ENCODE measurements around the gene TPRX1.
"Not testable (repeated sequence)": the region's sequence is repeated elsewhere in the genome, so short reads cannot be mapped to it uniquely, and the experiment has no call there.

TPRX1 gene

GRCh38 chr19:47802521-47803043 is 1.8 kb downstream of the TPRX1 start:
- no peaks in the 10 kb centered on the region for H3K36me3 ChIP-seq (ENCODE audit: insufficient read depth, low read length)
- H3K79me2 ChIP-seq (ENCODE audit: control insufficient read depth, insufficient read depth, low read length, unreplicated experiment): no peaks in the 10 kb centered on the region
- no peak overlapping the region for H2AFZ ChIP-seq (ENCODE audit: low read length, unreplicated experiment)
- H3K27ac ChIP-seq (ENCODE audit: low read depth, low read length): no peak overlapping the region
- H3K27me3 ChIP-seq (ENCODE audit: insufficient read depth, low read length): no peaks in the 10 kb centered on the region
- H3K4me1 ChIP-seq (ENCODE audit: control insufficient read depth, insufficient read depth, low read length, unreplicated experiment): no peaks in the 10 kb centered on the region
- no peak overlapping the region for H3K4me3 ChIP-seq (ENCODE audit: low read depth, low read length)

GRCh38 chr19:47801270-47801669 is 3.1 kb downstream of the TPRX1 start:
- no peak overlapping the region for H3K4me3 ChIP-seq (ENCODE audit: low read depth, low read length)
- no peaks in the 10 kb centered on the region for H3K79me2 ChIP-seq (ENCODE audit: control insufficient read depth, insufficient read depth, low read length, unreplicated experiment)
- no peak overlapping the region for H2AFZ ChIP-seq (ENCODE audit: low read length, unreplicated experiment)
- no peaks in the 10 kb centered on the region for H3K4me1 ChIP-seq (ENCODE audit: control insufficient read depth, insufficient read depth, low read length, unreplicated experiment)
- no peak overlapping the region for H3K27ac ChIP-seq (ENCODE audit: low read depth, low read length)
- H3K36me3 ChIP-seq (ENCODE audit: insufficient read depth, low read length): no peaks in the 10 kb centered on the region
- no peaks in the 10 kb centered on the region for H3K27me3 ChIP-seq (ENCODE audit: insufficient read depth, low read length)

GRCh38 chr19:47798904-47799266 is 5.5 kb downstream of the TPRX1 start:
- Histone ChIP-seq H3K36me3 (ENCODE audit: insufficient read depth, low read length) (no peaks in the 10 kb centered on the region), H2AFZ (ENCODE audit: low read length, unreplicated experiment) (no peak overlapping the region), H3K27me3 (ENCODE audit: insufficient read depth, low read length) (no peaks in the 10 kb centered on the region), H3K4me1 (ENCODE audit: control insufficient read depth, insufficient read depth, low read length, unreplicated experiment) (no peaks in the 10 kb centered on the region), H3K27ac (ENCODE audit: low read depth, low read length) (no peak overlapping the region), H3K4me3 (ENCODE audit: low read depth, low read length) (no peak overlapping the region), H3K79me2 (ENCODE audit: control insufficient read depth, insufficient read depth, low read length, unreplicated experiment) (no peaks in the 10 kb centered on the region)

- Histone ChIP-seq H3K27ac (ENCODE audit: low read depth, low read length) (no peak overlapping the region), H2AFZ (ENCODE audit: low read length, unreplicated experiment) (no peak overlapping the region), H3K79me2 (ENCODE audit: control insufficient read depth, insufficient read depth, low read length, unreplicated experiment) (no peaks in the 10 kb centered on the region), H3K27me3 (ENCODE audit: insufficient read depth, low read length) (no peaks in the 10 kb centered on the region), H3K4me3 (ENCODE audit: low read depth, low read length) (no peak overlapping the region), H3K4me1 (ENCODE audit: control insufficient read depth, insufficient read depth, low read length, unreplicated experiment) (no peaks in the 10 kb centered on the region), H3K36me3 (ENCODE audit: insufficient read depth, low read length) (no peaks in the 10 kb centered on the region)
These were observed 6.1 kb downstream of the TPRX1 start for GRCh38 chr19:47797996-47798903.

GRCh38 chr19:47796785-47797184 is 7.6 kb downstream of the TPRX1 start:
- Histone ChIP-seq H2AFZ (ENCODE audit: low read length, unreplicated experiment) (no peak overlapping the region), H3K4me3 (ENCODE audit: low read depth, low read length) (no peak overlapping the region), H3K4me1 (ENCODE audit: control insufficient read depth, insufficient read depth, low read length, unreplicated experiment) (no peaks in the 10 kb centered on the region), H3K79me2 (ENCODE audit: control insufficient read depth, insufficient read depth, low read length, unreplicated experiment) (no peaks in the 10 kb centered on the region), H3K27ac (ENCODE audit: low read depth, low read length) (no peak overlapping the region), H3K36me3 (ENCODE audit: insufficient read depth, low read length) (no peaks in the 10 kb centered on the region), H3K27me3 (ENCODE audit: insufficient read depth, low read length) (no peaks in the 10 kb centered on the region)

GRCh38 chr19:47794526-47794925 is 9.8 kb downstream of the TPRX1 start:
- H3K27ac ChIP-seq (ENCODE audit: low read depth, low read length): no peak overlapping the region
- H3K79me2 ChIP-seq (ENCODE audit: control insufficient read depth, insufficient read depth, low read length, unreplicated experiment): no peaks in the 10 kb centered on the region
- no peaks in the 10 kb centered on the region for H3K27me3 ChIP-seq (ENCODE audit: insufficient read depth, low read length)
- H3K4me1 ChIP-seq (ENCODE audit: control insufficient read depth, insufficient read depth, low read length, unreplicated experiment): no peaks in the 10 kb centered on the region
- no peaks in the 10 kb centered on the region for H3K36me3 ChIP-seq (ENCODE audit: insufficient read depth, low read length)
- no peak overlapping the region for H3K4me3 ChIP-seq (ENCODE audit: low read depth, low read length)
- no peak overlapping the region for H2AFZ ChIP-seq (ENCODE audit: low read length, unreplicated experiment)

GRCh38 chr19:47792616-47793015 is 11.7 kb downstream of the TPRX1 start:
- Histone ChIP-seq H3K4me3 (ENCODE audit: low read depth, low read length) (no peak overlapping the region), H3K27ac (ENCODE audit: low read depth, low read length) (no peak overlapping the region), H3K4me1 (ENCODE audit: control insufficient read depth, insufficient read depth, low read length, unreplicated experiment) (no peaks in the 10 kb centered on the region), H3K27me3 (ENCODE audit: insufficient read depth, low read length) (no peaks in the 10 kb centered on the region), H3K36me3 (ENCODE audit: insufficient read depth, low read length) (no peaks in the 10 kb centered on the region), H3K79me2 (ENCODE audit: control insufficient read depth, insufficient read depth, low read length, unreplicated experiment) (no peaks in the 10 kb centered on the region), H2AFZ (ENCODE audit: low read length, unreplicated experiment) (no peak overlapping the region)

- no peaks in the 10 kb centered on the region for H3K36me3 ChIP-seq (ENCODE audit: insufficient read depth, low read length)
- H3K4me3 ChIP-seq (ENCODE audit: low read depth, low read length): no peak overlapping the region
- no peaks in the 10 kb centered on the region for H3K27me3 ChIP-seq (ENCODE audit: insufficient read depth, low read length)
- no peak overlapping the region for H3K27ac ChIP-seq (ENCODE audit: low read depth, low read length)
- H3K79me2 ChIP-seq (ENCODE audit: control insufficient read depth, insufficient read depth, low read length, unreplicated experiment): no peaks in the 10 kb centered on the region
- no peak overlapping the region for H2AFZ ChIP-seq (ENCODE audit: low read length, unreplicated experiment)
- H3K4me1 ChIP-seq (ENCODE audit: control insufficient read depth, insufficient read depth, low read length, unreplicated experiment): no peaks in the 10 kb centered on the region
These were observed 13.9 kb downstream of the TPRX1 start for GRCh38 chr19:47790398-47790814.

- not testable (repeated sequence) for H3K79me2 ChIP-seq (ENCODE audit: control insufficient read depth, insufficient read depth, low read length, unreplicated experiment); H3K4me3 ChIP-seq (ENCODE audit: low read depth, low read length); H3K27me3 ChIP-seq (ENCODE audit: insufficient read depth, low read length); H3K4me1 ChIP-seq (ENCODE audit: control insufficient read depth, insufficient read depth, low read length, unreplicated experiment); H3K36me3 ChIP-seq (ENCODE audit: insufficient read depth, low read length); H2AFZ ChIP-seq (ENCODE audit: low read length, unreplicated experiment); H3K27ac ChIP-seq (ENCODE audit: low read depth, low read length)
These were observed 14.5 kb downstream of the TPRX1 start for GRCh38 chr19:47789811-47790210.

GRCh38 chr19:47787307-47787706 is 17.0 kb downstream of the TPRX1 start:
- not testable (repeated sequence) for H3K4me3 ChIP-seq (ENCODE audit: low read depth, low read length); H3K36me3 ChIP-seq (ENCODE audit: insufficient read depth, low read length); H3K4me1 ChIP-seq (ENCODE audit: control insufficient read depth, insufficient read depth, low read length, unreplicated experiment); H3K27me3 ChIP-seq (ENCODE audit: insufficient read depth, low read length); H3K27ac ChIP-seq (ENCODE audit: low read depth, low read length); H2AFZ ChIP-seq (ENCODE audit: low read length, unreplicated experiment); H3K79me2 ChIP-seq (ENCODE audit: control insufficient read depth, insufficient read depth, low read length, unreplicated experiment)

- no peaks in the 10 kb centered on the region for H3K36me3 ChIP-seq (ENCODE audit: insufficient read depth, low read length)
- H3K4me3 ChIP-seq (ENCODE audit: low read depth, low read length): no peak overlapping the region
- no peak overlapping the region for H3K27ac ChIP-seq (ENCODE audit: low read depth, low read length)
- H3K79me2 ChIP-seq (ENCODE audit: control insufficient read depth, insufficient read depth, low read length, unreplicated experiment): no peaks in the 10 kb centered on the region
- no peaks in the 10 kb centered on the region for H3K27me3 ChIP-seq (ENCODE audit: insufficient read depth, low read length)
- H2AFZ ChIP-seq (ENCODE audit: low read length, unreplicated experiment): no peak overlapping the region
- H3K4me1 ChIP-seq (ENCODE audit: control insufficient read depth, insufficient read depth, low read length, unreplicated experiment): no peaks in the 10 kb centered on the region
These were observed 17.8 kb downstream of the TPRX1 start for GRCh38 chr19:47786566-47786965.

All from ACC112 (cell line).